Measurements from ENCODE around the gene SKP2.
A peak's percentile ranks its signal among the peaks of the same experiment; 100 is the strongest.
"Not testable (repeated sequence)": the region's sequence is repeated elsewhere in the genome, so short reads cannot be mapped to it uniquely, and the experiment has no call there.

SKP2 gene

GRCh38 chr5:36151434-36152323 lies at the start of gene SKP2, which contains the start of gene LMBRD2:
TSS of gene SKP2 (plus strand) at chr5:36152111. CDS start at chr5:36152263, 152 bp downstream.
TSS of gene LMBRD2 (minus strand) at chr5:36151887. CDS start at chr5:36143349, 8,538 bp downstream.
- peak; percentile 96 for DNase-seq

GRCh38 chr5:36105819-36106218 lies 46.1 kb upstream of the SKP2 start:
- DNase-seq = no peak

GRCh38 chr5:36108758-36109460 lies 43.0 kb upstream of the SKP2 start:
- DNase-seq = no peak

- DNase-seq = no peak
These were observed 40.7 kb upstream of the SKP2 start for GRCh38 chr5:36111238-36111637.

- DNase-seq = no peak
These were observed 26.0 kb upstream of the SKP2 start for GRCh38 chr5:36125868-36126267.

GRCh38 chr5:36128795-36129194 lies 23.1 kb upstream of the SKP2 start:
- no peak for DNase-seq

GRCh38 chr5:36129666-36130065 lies 22.2 kb upstream of the SKP2 start:
- DNase-seq = not testable (repeated sequence)

- not testable (repeated sequence) for DNase-seq
These were observed 18.9 kb upstream of the SKP2 start for GRCh38 chr5:36133009-36133408.

GRCh38 chr5:36135988-36136387 lies 15.9 kb upstream of the SKP2 start:
- no peak for DNase-seq

- no peak for DNase-seq
These were observed 15.3 kb upstream of the SKP2 start for GRCh38 chr5:36136581-36136980.

GRCh38 chr5:36138900-36139683 lies 12.8 kb upstream of the SKP2 start:
- DNase-seq = no peak

GRCh38 chr5:36145311-36145710 lies 6.6 kb upstream of the SKP2 start:
- no peak for DNase-seq

- DNase-seq = no peak
These were observed 5.5 kb upstream of the SKP2 start for GRCh38 chr5:36146390-36146789.

GRCh38 chr5:36147681-36148080 lies 4.2 kb upstream of the SKP2 start:
- no peak for DNase-seq

- peak; percentile 77 for DNase-seq
These were observed 1.1 kb upstream of the SKP2 start for GRCh38 chr5:36150676-36151433.

- no peak for DNase-seq
These were observed 700 bp downstream of the SKP2 start for GRCh38 chr5:36152324-36153297.

- no peak for DNase-seq
These were observed 1.4 kb downstream of the SKP2 start for GRCh38 chr5:36153298-36153677.

- no peak for DNase-seq
These were observed 1.8 kb downstream of the SKP2 start for GRCh38 chr5:36153726-36154125.

GRCh38 chr5:36155291-36155690 lies 3.4 kb downstream of the SKP2 start:
- DNase-seq = no peak

- DNase-seq = no peak
These were observed 4.2 kb downstream of the SKP2 start for GRCh38 chr5:36156121-36156601.

- no peak for DNase-seq
These were observed 4.7 kb downstream of the SKP2 start for GRCh38 chr5:36156619-36157018.

Measured in activated CD8-positive, alpha-beta memory T cell treated with anti-CD3 and anti-CD28 coated beads, Interleukin-2, amount 50 U/mL, for 48 hours (primary cell).